GM12892 (cell line): ENCODE data around the gene CD99.

ENCODE experiments used
- POLR2A ChIP-seq: IDR thresholded peaks from 2 replicates; pipeline ENCODE4 v1.6.1; 2011; ENCODE audit warnings: low read depth, low read length, control low read depth
- POLR2AphosphoS5 ChIP-seq: IDR thresholded peaks from 2 replicates; pipeline ENCODE4 v1.6.1; 2011; ENCODE audit warnings: low read depth, low read length, control low read depth
- TAF1 ChIP-seq: IDR thresholded peaks from 2 replicates; pipeline ENCODE4 v1.6.1; 2011; ENCODE audit warnings: low read depth, mild to moderate bottlenecking, control low read depth, low read length, borderline replicate concordance

DNA sequence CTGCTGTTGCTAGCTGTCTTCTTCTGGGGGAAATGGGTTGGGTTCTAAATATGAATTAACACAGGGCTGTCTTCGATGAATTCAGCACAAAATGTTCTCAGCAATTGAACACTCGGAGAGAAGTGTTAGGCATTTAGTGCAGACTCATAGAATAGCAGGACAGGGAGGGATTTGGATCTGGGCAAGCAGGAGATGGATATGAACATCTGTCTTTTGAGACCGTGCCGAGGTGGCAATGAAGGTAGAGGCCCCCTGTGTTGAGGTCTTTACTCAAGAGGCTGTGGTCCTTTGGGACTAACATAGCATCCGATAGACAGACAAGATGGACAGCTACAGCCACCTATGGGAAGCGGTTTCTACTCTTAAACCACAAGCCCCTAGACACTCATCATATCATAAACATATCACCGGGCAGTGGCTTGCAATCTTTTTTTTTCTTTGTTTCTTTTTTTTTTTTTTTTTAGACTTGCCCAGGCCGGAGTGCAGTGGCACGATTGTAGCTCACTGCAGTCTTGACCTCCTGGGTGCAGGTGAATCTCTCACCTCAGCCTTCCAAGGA lies 6.7 kb downstream of the CD99 start:
- TF ChIP-seq POLR2A = no peak
- no peak for TF ChIP-seq TAF1
- no peak for TF ChIP-seq POLR2AphosphoS5
